ENCODE measurements around the gene CPAMD8.

Gene CPAMD8

GRCh38 chr19:17026706-17027534 lies at the start of gene CPAMD8:
TSS of gene CPAMD8 (minus strand) at chr19:17026810. CDS start at chr19:17026642, 168 bp downstream.
- DNase-seq, result no peak

GRCh38 chr19:17075864-17076542 lies 49.4 kb upstream of the CPAMD8 start:
- DNase-seq, result peak; percentile 68

- DNase-seq, result peak; percentile 100
These were observed 48.6 kb upstream of the CPAMD8 start, which contains the start of the genes HAUS8 and MYO9B for GRCh38 chr19:17075035-17075863. TSS of gene HAUS8 (minus strand) at chr19:17075452. CDS start at chr19:17075422, 30 bp downstream. TSS of gene MYO9B (plus strand) at chr19:17075777. CDS start at chr19:17101718, 25,941 bp downstream.

GRCh38 chr19:17074634-17075034 lies 48.0 kb upstream of the CPAMD8 start:
- peak; percentile 21 for DNase-seq

- DNase-seq, result no peak
These were observed 47.4 kb upstream of the CPAMD8 start for GRCh38 chr19:17073869-17074633.

GRCh38 chr19:17070912-17071311 lies 44.3 kb upstream of the CPAMD8 start:
- DNase-seq, result no peak

GRCh38 chr19:17070421-17070820 lies 43.8 kb upstream of the CPAMD8 start:
- no peak for DNase-seq

GRCh38 chr19:17069193-17069592 lies 42.6 kb upstream of the CPAMD8 start:
- DNase-seq, result no peak

- no peak for DNase-seq
These were observed 36.8 kb upstream of the CPAMD8 start for GRCh38 chr19:17063428-17063827.

- DNase-seq, result no peak
These were observed 35.1 kb upstream of the CPAMD8 start for GRCh38 chr19:17061691-17062090.

GRCh38 chr19:17061205-17061604 lies 34.6 kb upstream of the CPAMD8 start:
- no peak for DNase-seq

GRCh38 chr19:17060802-17061201 lies 34.2 kb upstream of the CPAMD8 start:
- no peak for DNase-seq

- DNase-seq, result no peak
These were observed 31.6 kb upstream of the CPAMD8 start for GRCh38 chr19:17058236-17058635.

- DNase-seq, result no peak
These were observed 29.0 kb upstream of the CPAMD8 start for GRCh38 chr19:17055636-17056035.

GRCh38 chr19:17054746-17055145 lies 28.1 kb upstream of the CPAMD8 start:
- no peak for DNase-seq

- DNase-seq, result peak; percentile 52
These were observed 25.8 kb upstream of the CPAMD8 start for GRCh38 chr19:17052439-17052838.

- no peak for DNase-seq
These were observed 23.2 kb upstream of the CPAMD8 start for GRCh38 chr19:17049711-17050280.

GRCh38 chr19:17048885-17049453 lies 22.4 kb upstream of the CPAMD8 start:
- DNase-seq, result no peak

GRCh38 chr19:17045907-17046502 lies 19.4 kb upstream of the CPAMD8 start:
- DNase-seq, result no peak

- no peak for DNase-seq
These were observed 17.1 kb upstream of the CPAMD8 start for GRCh38 chr19:17043744-17044143.

GRCh38 chr19:17041976-17042375 lies 15.4 kb upstream of the CPAMD8 start:
- no peak for DNase-seq

All from CD4-positive, alpha-beta T cell treated with Interleukin-21 for 1 hour (primary cell).